GM10847 (cell line): ENCODE measurements around the gene SLC4A5.

Source experiments
- POLR2A ChIP-seq: IDR thresholded peaks from 2 replicates; pipeline ENCODE4 v1.6.1; 2011; ENCODE audit not compliant: insufficient read length; ENCODE audit errors: extremely low read depth

The SLC4A5 gene

GRCh38 chr2:74168739-74169138 lies 174.5 kb downstream of the SLC4A5 start:
- TF ChIP-seq POLR2A = no peak
